ENCODE data around the gene GALNT10.

GALNT10 gene

GRCh38 chr5:154295551-154295950 is 105.0 kb downstream of the GALNT10 start:
- no peak for DNase-seq (ENCODE audit: low spot score)

GRCh38 chr5:154296525-154297159 is 106.1 kb downstream of the GALNT10 start:
- no peak for DNase-seq (ENCODE audit: low spot score)

GRCh38 chr5:154298065-154298464 is 107.5 kb downstream of the GALNT10 start:
- no peak for DNase-seq (ENCODE audit: low spot score)

- DNase-seq (ENCODE audit: low spot score), result no peak
These were observed 109.8 kb downstream of the GALNT10 start for GRCh38 chr5:154300207-154300883.

GRCh38 chr5:154301726-154302125 is 111.2 kb downstream of the GALNT10 start:
- no peak for DNase-seq (ENCODE audit: low spot score)

GRCh38 chr5:154302161-154302560 is 111.6 kb downstream of the GALNT10 start:
- peak; percentile 75 for DNase-seq (ENCODE audit: low spot score)

GRCh38 chr5:154303133-154303532 is 112.6 kb downstream of the GALNT10 start:
- DNase-seq (ENCODE audit: low spot score), result no peak

GRCh38 chr5:154308443-154309370 is 118.2 kb downstream of the GALNT10 start:
- DNase-seq (ENCODE audit: low spot score), result no peak

GRCh38 chr5:154309371-154309745 is 118.8 kb downstream of the GALNT10 start:
- DNase-seq (ENCODE audit: low spot score), result no peak

- DNase-seq (ENCODE audit: low spot score), result no peak
These were observed 119.3 kb downstream of the GALNT10 start for GRCh38 chr5:154309805-154310204.

GRCh38 chr5:154311362-154311761 is 120.8 kb downstream of the GALNT10 start:
- DNase-seq (ENCODE audit: low spot score), result no peak

GRCh38 chr5:154312000-154312399 is 121.5 kb downstream of the GALNT10 start:
- DNase-seq (ENCODE audit: low spot score), result no peak

- DNase-seq (ENCODE audit: low spot score), result no peak
These were observed 122.0 kb downstream of the GALNT10 start for GRCh38 chr5:154312576-154312975.

GRCh38 chr5:154313360-154314017 is 123.0 kb downstream of the GALNT10 start:
- DNase-seq (ENCODE audit: low spot score), result no peak

- no peak for DNase-seq (ENCODE audit: low spot score)
These were observed 124.7 kb downstream of the GALNT10 start for GRCh38 chr5:154315196-154315595.

- DNase-seq (ENCODE audit: low spot score), result no peak
These were observed 125.2 kb downstream of the GALNT10 start for GRCh38 chr5:154315756-154316155.

- DNase-seq (ENCODE audit: low spot score), result no peak
These were observed 125.8 kb downstream of the GALNT10 start for GRCh38 chr5:154316223-154316935.

GRCh38 chr5:154317916-154318315 is 127.4 kb downstream of the GALNT10 start:
- DNase-seq (ENCODE audit: low spot score), result no peak

- no peak for DNase-seq (ENCODE audit: low spot score)
These were observed 128.2 kb downstream of the GALNT10 start for GRCh38 chr5:154318691-154319090.

- DNase-seq (ENCODE audit: low spot score), result no peak
These were observed 129.2 kb downstream of the GALNT10 start for GRCh38 chr5:154319736-154320135.

- no peak for DNase-seq (ENCODE audit: low spot score)
These were observed 129.9 kb downstream of the GALNT10 start for GRCh38 chr5:154320224-154321089.
